ENCODE measurements around the gene MAML2. TPM values are rescaled to one million over a fixed set of nuclear protein-coding genes. Genes with fewer than 3 reads are reported as not detected.

The MAML2 gene
- total RNA-seq, 4 donors from 2014 or later = 15.9 to 31.9 (median 24.9) TPM

GRCh38 chr11:96109331-96110030 is 233.5 kb downstream of the MAML2 start:
- Histone ChIP-seq H3K36me3 (no peaks in the 10 kb centered on the region), H3K27me3 (no peaks in the 10 kb centered on the region), H3K4me1 (peaks cover 0 to 30% (median 5%) of the 10 kb centered on the region in 4 donors), H3K4me3 (no peak overlapping the region), H3K9me3 (no peaks in the 10 kb centered on the region), H3K27ac (no peak overlapping the region)
- DNase-seq = no peak
- intact Hi-C loops (cut with DNase I; ENCODE audit: low total_unique reads) = no loop called here
- in situ Hi-C loops (cut with MboI; ENCODE audit: low pct_ligation_motif_present in 1 of 4, low pct_unique_long_range_greater_than_20kb in 1 of 4, low sequenced_read_pairs in 3 of 4) = no loop called here
- TF ChIP-seq POLR2AphosphoS5 (IDR thresholded peaks at IDR 0.05) = no peak
- TF ChIP-seq POLR2A (IDR thresholded peaks at IDR 0.05) = no peak
- TF ChIP-seq, protein P1, sequence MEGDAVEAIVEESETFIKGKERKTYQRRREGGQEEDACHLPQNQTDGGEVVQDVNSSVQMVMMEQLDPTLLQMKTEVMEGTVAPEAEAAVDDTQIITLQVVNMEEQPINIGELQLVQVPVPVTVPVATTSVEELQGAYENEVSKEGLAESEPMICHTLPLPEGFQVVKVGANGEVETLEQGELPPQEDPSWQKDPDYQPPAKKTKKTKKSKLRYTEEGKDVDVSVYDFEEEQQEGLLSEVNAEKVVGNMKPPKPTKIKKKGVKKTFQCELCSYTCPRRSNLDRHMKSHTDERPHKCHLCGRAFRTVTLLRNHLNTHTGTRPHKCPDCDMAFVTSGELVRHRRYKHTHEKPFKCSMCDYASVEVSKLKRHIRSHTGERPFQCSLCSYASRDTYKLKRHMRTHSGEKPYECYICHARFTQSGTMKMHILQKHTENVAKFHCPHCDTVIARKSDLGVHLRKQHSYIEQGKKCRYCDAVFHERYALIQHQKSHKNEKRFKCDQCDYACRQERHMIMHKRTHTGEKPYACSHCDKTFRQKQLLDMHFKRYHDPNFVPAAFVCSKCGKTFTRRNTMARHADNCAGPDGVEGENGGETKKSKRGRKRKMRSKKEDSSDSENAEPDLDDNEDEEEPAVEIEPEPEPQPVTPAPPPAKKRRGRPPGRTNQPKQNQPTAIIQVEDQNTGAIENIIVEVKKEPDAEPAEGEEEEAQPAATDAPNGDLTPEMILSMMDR (IDR thresholded peaks at IDR 0.05) = no peak
- TF ChIP-seq EP300 (IDR thresholded peaks at IDR 0.05; ENCODE audit: low read depth) = no peak
- WGBS, 2 donors (ENCODE audit: low coverage in 1 of 2) = 85 to 92% methylated on average over 2 to 5 of the region's 5 CpGs

- H3K27me3 ChIP-seq = no peaks in the 10 kb centered on the region
- H3K27ac ChIP-seq = no peak overlapping the region
- H3K4me1 ChIP-seq = peaks cover 0 to 9% (median 0%) of the 10 kb centered on the region in 4 donors
- no peaks in the 10 kb centered on the region for H3K36me3 ChIP-seq
- no peaks in the 10 kb centered on the region for H3K9me3 ChIP-seq
- DNase-seq = no peak
- H3K4me3 ChIP-seq = no peak overlapping the region
- TF ChIP-seq POLR2A (IDR thresholded peaks at IDR 0.05) = no peak
- TF ChIP-seq EP300 (IDR thresholded peaks at IDR 0.05; ENCODE audit: low read depth) = no peak
- TF ChIP-seq, protein P1 (IDR thresholded peaks at IDR 0.05) = no peak
- no peak for TF ChIP-seq POLR2AphosphoS5 (IDR thresholded peaks at IDR 0.05)
- in situ Hi-C loops (cut with MboI; ENCODE audit: low pct_ligation_motif_present in 1 of 4, low pct_unique_long_range_greater_than_20kb in 1 of 4, low sequenced_read_pairs in 3 of 4) = no loop called here
- WGBS, 2 donors (ENCODE audit: low coverage in 1 of 2) = 78 to 90% methylated on average over 3 to 5 of the region's 5 CpGs
- intact Hi-C loops (cut with DNase I; ENCODE audit: low total_unique reads) = no loop called here
These were observed 235.7 kb downstream of the MAML2 start for GRCh38 chr11:96107143-96107824.

- no peaks in the 10 kb centered on the region for H3K9me3 ChIP-seq
- intact Hi-C loops (cut with DNase I; ENCODE audit: low total_unique reads) = no loop called here
- in situ Hi-C loops (cut with MboI; ENCODE audit: low pct_ligation_motif_present in 1 of 4, low pct_unique_long_range_greater_than_20kb in 1 of 4, low sequenced_read_pairs in 3 of 4) = no loop called here
- H3K27me3 ChIP-seq = no peaks in the 10 kb centered on the region
- no peak for DNase-seq
- no peak overlapping the region for H3K27ac ChIP-seq
- H3K4me3 ChIP-seq = no peak overlapping the region
- TF ChIP-seq, protein P1 (IDR thresholded peaks at IDR 0.05) = no peak
- no peak for TF ChIP-seq EP300 (IDR thresholded peaks at IDR 0.05; ENCODE audit: low read depth)
- TF ChIP-seq POLR2AphosphoS5 (IDR thresholded peaks at IDR 0.05) = no peak
- TF ChIP-seq POLR2A (IDR thresholded peaks at IDR 0.05) = no peak
- WGBS, 2 donors (ENCODE audit: low coverage in 1 of 2) = 84 to 92% methylated on average over 3 of the region's 3 CpGs
- peaks cover 0 to 9% (median 0%) of the 10 kb centered on the region in 4 donors for H3K4me1 ChIP-seq
- H3K36me3 ChIP-seq = no peaks in the 10 kb centered on the region
These were observed 236.3 kb downstream of the MAML2 start for GRCh38 chr11:96106645-96107044.

DNA sequence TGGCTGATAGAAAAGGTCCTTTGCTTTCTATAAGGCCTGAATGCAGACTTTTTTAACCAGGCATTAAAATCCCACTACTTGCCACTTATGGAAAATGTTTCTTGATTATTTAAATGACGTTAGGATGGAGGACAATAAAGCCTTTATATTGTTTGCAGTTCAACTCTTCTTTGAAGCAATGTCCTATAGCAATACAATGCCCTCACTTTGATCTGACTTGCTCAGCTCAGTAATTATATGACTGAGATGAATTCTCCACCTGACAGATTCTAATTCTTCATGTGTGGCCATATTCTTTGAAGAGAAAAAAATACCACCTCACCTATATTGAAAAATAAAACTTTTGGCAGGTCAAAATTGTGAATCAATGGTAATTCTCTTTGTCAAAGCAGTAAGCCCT is 237.1 kb downstream of the MAML2 start:
- WGBS, 2 donors (ENCODE audit: low coverage in 1 of 2) = 25 to 50% methylated on average over 1 of the region's 1 CpG
- Histone ChIP-seq H3K9me3 (no peaks in the 10 kb centered on the region), H3K27ac (no peak overlapping the region), H3K36me3 (no peaks in the 10 kb centered on the region), H3K27me3 (no peaks in the 10 kb centered on the region), H3K4me1 (peaks cover 0 to 9% (median 0%) of the 10 kb centered on the region in 4 donors), H3K4me3 (no peak overlapping the region)
- intact Hi-C loops (cut with DNase I; ENCODE audit: low total_unique reads) (no loop called here), in situ Hi-C loops (cut with MboI; ENCODE audit: low pct_ligation_motif_present in 1 of 4, low pct_unique_long_range_greater_than_20kb in 1 of 4, low sequenced_read_pairs in 3 of 4) (no loop called here)
- no peak for DNase-seq
- TF ChIP-seq EP300 (IDR thresholded peaks at IDR 0.05; ENCODE audit: low read depth) (no peak), POLR2AphosphoS5 (IDR thresholded peaks at IDR 0.05) (no peak), POLR2A (IDR thresholded peaks at IDR 0.05) (no peak)
- TF ChIP-seq, protein P1 (IDR thresholded peaks at IDR 0.05) = no peak
